Endothelial cell (in vitro differentiated cells): ENCODE results near the gene PARD6G. TPM values are rescaled to one million over a fixed set of nuclear protein-coding genes. Genes with fewer than 3 reads are reported as not detected.

Experiments used
- DNase-seq: peaks from one replicate; pipeline ENCODE4 v3.0.0; 2021; ENCODE audit warnings: low spot score
- H3K27ac Mint-ChIP-seq: one replicate; pipeline ENCODE4 v1.8.0; 2021; ENCODE audit warnings: mixed read lengths, inconsistent platforms; ENCODE audit not compliant: unreplicated experiment
- H3K27me3 Mint-ChIP-seq: one replicate; pipeline ENCODE4 v1.8.0; 2021; ENCODE audit warnings: mild to moderate bottlenecking, moderate library complexity, mixed read lengths, inconsistent platforms; ENCODE audit not compliant: unreplicated experiment
- H3K36me3 Mint-ChIP-seq: one replicate; pipeline ENCODE4 v1.8.0; 2021; ENCODE audit warnings: mild to moderate bottlenecking, low read depth, mixed read lengths, inconsistent platforms; ENCODE audit not compliant: unreplicated experiment
- H3K4me1 Mint-ChIP-seq: one replicate; pipeline ENCODE4 v1.8.0; 2021; ENCODE audit warnings: mild to moderate bottlenecking, mixed read lengths, inconsistent platforms; ENCODE audit not compliant: unreplicated experiment
- H3K4me3 Mint-ChIP-seq: one replicate; pipeline ENCODE4 v1.8.0; 2021; ENCODE audit warnings: mild to moderate bottlenecking, mixed read lengths, inconsistent platforms; ENCODE audit not compliant: unreplicated experiment
- H3K9me3 Mint-ChIP-seq: one replicate; pipeline ENCODE4 v1.8.0; 2021; ENCODE audit warnings: mixed read lengths, inconsistent platforms; ENCODE audit not compliant: unreplicated experiment
- total RNA-seq: library from RNA; stranded (reverse); fragmentation: NEBNext Ultra II Directional; extraction: Animal tissue kit (Norgen Biotek cat#: 25700); gene quantifications from one replicate; pipeline ENCODE4 v1.2.1, GENCODE V29; 2021; ENCODE audit not compliant: unreplicated experiment
- TF ChIP-seq, protein P1 (sequence below): fragments of 200-600 bp; sonication (generic); IDR thresholded peaks from one replicate; pipeline ENCODE4 v1.5.0; 2021; ENCODE audit warnings: antibody characterized with exemption; ENCODE audit not compliant: unreplicated experiment

PARD6G gene
- total RNA-seq, 1 donor from 2014 or later, result 10.4 TPM

DNA sequence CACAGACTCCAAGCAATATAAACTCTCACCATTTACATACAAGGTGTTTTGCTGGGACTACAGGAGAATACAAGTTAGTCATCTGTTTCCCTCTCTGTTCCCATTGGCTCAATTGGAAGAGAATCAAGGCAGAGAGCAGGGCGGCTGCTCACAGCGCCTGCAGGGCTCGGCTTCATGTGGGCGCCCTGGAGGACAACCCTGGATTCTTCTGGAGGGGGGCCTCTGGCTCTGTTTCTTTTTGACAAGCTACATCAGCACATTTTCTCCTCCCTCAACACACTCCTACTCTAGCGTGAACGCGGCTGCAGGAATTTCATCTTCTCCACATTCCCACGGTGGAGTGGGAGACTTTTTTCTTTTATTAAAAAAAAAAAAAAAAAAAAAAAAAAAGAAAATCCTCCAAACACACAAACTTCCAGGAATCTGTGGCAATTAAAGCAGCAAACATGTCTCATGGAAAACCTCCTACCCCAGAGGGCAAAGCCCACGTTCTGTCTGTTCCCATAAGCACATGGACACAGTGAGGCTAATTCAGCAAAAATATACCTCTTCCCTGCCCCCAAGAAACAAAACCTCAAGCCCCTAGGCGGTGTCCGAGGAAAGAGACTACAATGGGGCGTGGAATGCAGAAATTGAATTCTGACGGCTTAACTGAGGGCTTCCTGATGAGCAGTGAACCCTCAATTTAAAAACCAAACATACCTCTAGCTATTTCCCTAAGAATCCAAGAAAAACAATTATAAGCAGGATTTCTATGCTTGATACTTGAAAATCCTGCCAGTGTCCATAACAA is 50.6 kb downstream of the PARD6G start:
- Mint-ChIP-seq H3K36me3 (no peaks in the 10 kb centered on the region), H3K9me3 (no peaks in the 10 kb centered on the region), H3K4me3 (no peak overlapping the region), H3K4me1 (peaks cover 26% of the 10 kb centered on the region), H3K27ac (no peak overlapping the region), H3K27me3 (peaks cover 5% of the 10 kb centered on the region)
- DNase-seq, result no peak
- TF ChIP-seq, protein P1, sequence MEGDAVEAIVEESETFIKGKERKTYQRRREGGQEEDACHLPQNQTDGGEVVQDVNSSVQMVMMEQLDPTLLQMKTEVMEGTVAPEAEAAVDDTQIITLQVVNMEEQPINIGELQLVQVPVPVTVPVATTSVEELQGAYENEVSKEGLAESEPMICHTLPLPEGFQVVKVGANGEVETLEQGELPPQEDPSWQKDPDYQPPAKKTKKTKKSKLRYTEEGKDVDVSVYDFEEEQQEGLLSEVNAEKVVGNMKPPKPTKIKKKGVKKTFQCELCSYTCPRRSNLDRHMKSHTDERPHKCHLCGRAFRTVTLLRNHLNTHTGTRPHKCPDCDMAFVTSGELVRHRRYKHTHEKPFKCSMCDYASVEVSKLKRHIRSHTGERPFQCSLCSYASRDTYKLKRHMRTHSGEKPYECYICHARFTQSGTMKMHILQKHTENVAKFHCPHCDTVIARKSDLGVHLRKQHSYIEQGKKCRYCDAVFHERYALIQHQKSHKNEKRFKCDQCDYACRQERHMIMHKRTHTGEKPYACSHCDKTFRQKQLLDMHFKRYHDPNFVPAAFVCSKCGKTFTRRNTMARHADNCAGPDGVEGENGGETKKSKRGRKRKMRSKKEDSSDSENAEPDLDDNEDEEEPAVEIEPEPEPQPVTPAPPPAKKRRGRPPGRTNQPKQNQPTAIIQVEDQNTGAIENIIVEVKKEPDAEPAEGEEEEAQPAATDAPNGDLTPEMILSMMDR, result no peak

DNA sequence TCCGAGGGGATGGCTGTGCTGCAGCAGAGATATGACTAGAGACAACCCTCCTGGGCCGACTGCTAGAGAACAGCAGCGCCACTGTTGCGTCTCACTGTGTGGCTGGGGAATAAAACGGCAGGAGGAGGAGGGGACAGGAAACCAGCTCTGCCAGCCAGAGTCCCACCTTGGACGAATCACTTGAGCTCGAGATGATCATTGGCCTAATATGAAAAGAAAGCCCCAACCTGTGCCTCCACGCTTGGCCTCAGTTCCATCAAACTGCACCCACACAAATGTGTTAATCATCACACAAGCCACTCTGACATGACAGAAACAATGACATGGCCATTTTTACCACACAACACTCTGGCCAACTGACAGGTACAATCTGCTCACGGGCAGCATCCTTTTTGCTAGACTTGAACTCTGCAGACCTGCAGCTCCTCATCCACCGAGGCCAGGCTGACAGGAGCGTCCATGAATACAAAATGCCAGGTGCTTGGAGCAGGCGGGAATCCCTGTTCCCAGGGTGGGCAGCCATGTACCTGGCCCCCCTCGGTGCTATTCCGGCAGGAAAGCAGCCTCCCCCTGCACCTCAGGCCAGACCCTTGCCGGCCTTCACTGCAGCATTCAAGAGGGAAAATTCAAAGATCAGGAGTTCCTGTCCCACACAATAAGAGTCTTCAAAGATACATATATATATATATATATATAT is 52.3 kb downstream of the PARD6G start:
- peaks cover 31% of the 10 kb centered on the region for H3K4me1 Mint-ChIP-seq
- H3K36me3 Mint-ChIP-seq, result no peaks in the 10 kb centered on the region
- H3K4me3 Mint-ChIP-seq, result no peak overlapping the region
- no peaks in the 10 kb centered on the region for H3K9me3 Mint-ChIP-seq
- TF ChIP-seq, protein P1, result no peak
- no peak for DNase-seq
- peaks cover 3% of the 10 kb centered on the region for H3K27me3 Mint-ChIP-seq
- H3K27ac Mint-ChIP-seq, result no peak overlapping the region

DNA sequence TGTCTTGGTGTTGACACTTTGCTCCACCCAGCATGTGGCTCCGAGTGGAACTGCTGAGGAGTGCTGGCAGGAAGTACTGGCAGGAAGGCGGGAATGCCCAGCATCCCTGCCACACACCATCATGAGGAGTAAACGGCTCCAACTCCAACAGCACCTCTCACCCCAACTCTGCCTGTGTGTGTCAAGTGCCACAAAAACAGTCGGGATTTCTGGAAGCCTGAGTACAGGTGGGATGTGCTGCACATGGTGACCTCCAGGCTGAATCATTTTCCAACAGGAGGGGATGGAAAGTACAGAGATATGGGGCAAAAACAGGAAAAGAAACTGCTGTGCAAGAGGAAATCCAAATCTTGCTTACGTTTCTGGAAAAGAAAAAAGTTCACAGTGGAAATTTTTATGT is 53.6 kb downstream of the PARD6G start:
- Mint-ChIP-seq H3K36me3 (no peaks in the 10 kb centered on the region), H3K27me3 (peaks cover 3% of the 10 kb centered on the region), H3K27ac (no peak overlapping the region), H3K9me3 (no peaks in the 10 kb centered on the region), H3K4me3 (no peak overlapping the region), H3K4me1 (peaks cover 30% of the 10 kb centered on the region)
- no peak for DNase-seq
- TF ChIP-seq, protein P1, result no peak

DNA sequence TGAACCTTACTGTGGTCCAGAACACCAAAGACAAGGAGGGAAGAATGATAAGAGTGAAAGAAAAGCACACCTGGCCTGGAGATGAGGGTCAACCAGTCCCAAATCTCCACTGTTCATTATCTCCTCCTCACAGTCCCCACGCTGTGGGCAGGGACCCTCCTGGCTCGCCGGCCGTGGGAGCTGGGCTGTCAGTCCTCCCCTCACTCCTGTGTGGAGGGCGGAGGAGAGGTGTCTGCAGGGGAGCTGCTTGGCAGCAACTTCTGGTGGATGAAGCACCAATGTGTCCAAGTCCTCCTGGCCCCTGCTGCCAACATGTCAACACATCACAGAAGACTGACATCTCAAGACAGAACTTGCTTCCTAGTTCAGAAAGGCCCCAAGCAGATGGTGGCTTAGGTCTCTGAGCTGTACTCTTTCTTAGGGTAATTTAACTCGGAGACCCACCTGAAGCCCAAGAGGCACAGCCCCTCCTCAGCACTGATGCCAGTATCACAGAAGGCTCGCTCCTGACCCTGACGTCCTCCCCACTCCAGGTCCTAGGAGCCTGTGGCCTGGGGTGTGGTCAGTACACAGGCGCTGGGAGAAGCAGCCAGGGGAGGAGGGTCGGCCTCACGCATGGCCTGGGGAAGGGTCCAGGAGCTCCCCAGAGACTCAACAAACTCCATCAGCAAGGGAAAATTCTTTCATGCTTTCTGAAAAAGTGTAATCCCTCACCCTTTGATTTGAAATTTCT is 54.5 kb downstream of the PARD6G start:
- TF ChIP-seq, protein P1, result no peak
- peaks cover 30% of the 10 kb centered on the region for H3K4me1 Mint-ChIP-seq
- peaks cover 3% of the 10 kb centered on the region for H3K27me3 Mint-ChIP-seq
- no peak overlapping the region for H3K27ac Mint-ChIP-seq
- H3K36me3 Mint-ChIP-seq, result no peaks in the 10 kb centered on the region
- no peak overlapping the region for H3K4me3 Mint-ChIP-seq
- no peaks in the 10 kb centered on the region for H3K9me3 Mint-ChIP-seq
- DNase-seq, result no peak
